CD4-positive, alpha-beta T cell (primary cell): ENCODE measurements around the gene NR3C1. TPM values are rescaled to one million over a fixed set of nuclear protein-coding genes. Genes with fewer than 3 reads are reported as not detected.
A peak's percentile ranks its signal among the peaks of the same experiment; 100 is the strongest.

ENCODE experiments used
- ATAC-seq: fragments of 200-7000 bp; cut with Tn5 transposase; one replicate; pipeline ENCODE4 v1.10.0; 2022; ENCODE audit warnings: mild to moderate bottlenecking; ENCODE audit not compliant: poor library complexity
- CTCF ChIA-PET: fragments of 350-600 bp; sonication (Branson Sonifier 250); formaldehyde crosslinking; loops from one replicate; lab custom pipeline; 2021; ENCODE audit warnings: antibody characterized with exemption, inconsistent platforms; lab: Charles Lee
- POLR2A ChIA-PET: fragments of 350-600 bp; sonication (Branson Sonifier 250); formaldehyde crosslinking; loops from one replicate; lab custom pipeline; 2021; ENCODE audit warnings: antibody characterized with exemption, inconsistent platforms; lab: Charles Lee
- DNase-seq, 14 experiments: peaks; one replicate each; pipeline ENCODE4 v3.0.0-alpha.2; 2013 to 2020; ENCODE audit warnings: mixed read lengths in 2 of 14
- H3K27ac ChIP-seq, 2 donors: one replicate each; pipeline versions ENCODE4 v1.5.1 to v1.7.0; 2013; ENCODE audit warnings: low read length in 2 of 2, low read depth in 1 of 2, mild to moderate bottlenecking in 1 of 2
- H3K27me3 ChIP-seq, 2 experiments: 1 replicate in 1 of 2; 2 replicates in 1 of 2; pipeline versions ENCODE4 v1.6.1 to v1.7.0; 2013; ENCODE audit warnings: low read length in 2 of 2, control low read depth in 1 of 2, mild to moderate bottlenecking in 1 of 2, moderate library complexity in 1 of 2; ENCODE audit not compliant: insufficient read depth in 2 of 2, control insufficient read depth in 1 of 2
- H3K36me3 ChIP-seq: one replicate; pipeline ENCODE4 v1.6.1; 2013; ENCODE audit warnings: low read length, control low read depth; ENCODE audit not compliant: insufficient read depth
- H3K4me1 ChIP-seq: one replicate; pipeline ENCODE4 v1.6.1; 2013; ENCODE audit warnings: low read length, control low read depth; ENCODE audit not compliant: insufficient read depth
- H3K4me3 ChIP-seq: one replicate; pipeline ENCODE4 v1.5.1; 2013; ENCODE audit warnings: mild to moderate bottlenecking, low read length, moderate library complexity
- H3K9me3 ChIP-seq, 2 experiments: 1 replicate in 1 of 2; 2 replicates in 1 of 2; pipeline versions ENCODE4 v1.6.1 to v1.7.0; 2013; ENCODE audit warnings: low read length in 2 of 2, mild to moderate bottlenecking in 2 of 2, control low read depth in 1 of 2, moderate library complexity in 1 of 2; ENCODE audit not compliant: control insufficient read depth in 1 of 2, insufficient read depth in 1 of 2
- H3K27ac Mint-ChIP-seq: one replicate; pipeline ENCODE4 v1.8.0; 2020; ENCODE audit warnings: mixed read lengths
- H3K27me3 Mint-ChIP-seq: one replicate; pipeline ENCODE4 v1.8.0; 2021; ENCODE audit warnings: mixed read lengths
- H3K36me3 Mint-ChIP-seq: one replicate; pipeline ENCODE4 v1.8.0; 2021; ENCODE audit warnings: low read depth, mixed read lengths
- H3K4me1 Mint-ChIP-seq: one replicate; pipeline ENCODE4 v1.8.0; 2021; ENCODE audit warnings: low read depth, mixed read lengths
- H3K4me3 Mint-ChIP-seq: one replicate; pipeline ENCODE4 v1.8.0; 2020; ENCODE audit warnings: mild to moderate bottlenecking, mixed read lengths
- H3K9me3 Mint-ChIP-seq: one replicate; pipeline ENCODE4 v1.8.0; 2020; ENCODE audit warnings: mixed read lengths
- CTCF ChIP-seq: fragments of 200-600 bp; IDR thresholded peaks from one replicate; pipeline ENCODE4 v1.8.0; 2022; ENCODE audit warnings: antibody characterized with exemption, mild to moderate bottlenecking
- intact Hi-C, 2 experiments: fragments of 100-400 bp; cut with DNase I in 1 of 2; cut with micrococcal nuclease in 1 of 2; formaldehyde crosslinking; loops; one replicate each; pipeline versions ENCODE4 v1.15.1 to v1.9.0; 2023 to 2025; cut with DNase I, micrococcal nuclease
- total RNA-seq, 174 experiments: library from RNA in 2 of 174; stranded (reverse) in 2 of 174; gene quantifications; one replicate each; pipeline ENCODE4 v1.2.3 and lab custom pipeline; 2021 to 2026

NR3C1 gene
- total RNA-seq, 2 experiments from 2014 or later, result 168 to 191 TPM

GRCh38 chr5:143397302-143398052, 6.0 kb downstream of the NR3C1 start:
- Histone ChIP-seq H3K4me1 (peaks cover 27% of the 10 kb centered on the region), H3K27me3 (no peaks in the 10 kb centered on the region), H3K9me3 (no peaks in the 10 kb centered on the region), H3K36me3 (peaks cover 11% of the 10 kb centered on the region), H3K27ac (no peak overlapping the region), H3K4me3 (peak overlapping the region; percentile 75)
- ChIA-PET POLR2A (interaction anchor here (1.1 kb wide), 1 partner anchor 395 kb away, joined by 4 read pairs; no protein-coding TSS in a partner anchor), CTCF (interaction anchor here (0.9 kb wide), 1 partner anchor 684 kb away, joined by 3 read pairs; no protein-coding TSS in a partner anchor)
- intact Hi-C loops, result loop anchor here (2.0 kb wide), 2 partner anchors 17 to 427 kb away; no protein-coding TSS in a partner anchor
- Mint-ChIP-seq H3K27ac (no peak overlapping the region), H3K27me3 (no peaks in the 10 kb centered on the region), H3K9me3 (no peaks in the 10 kb centered on the region), H3K4me1 (peaks cover 91% of the 10 kb centered on the region), H3K36me3 (peaks cover 65% of the 10 kb centered on the region), H3K4me3 (peak overlapping the region; percentile 96)
- no peak for TF ChIP-seq CTCF
- DNase-seq, result no peak
- no peak for ATAC-seq

DNA sequence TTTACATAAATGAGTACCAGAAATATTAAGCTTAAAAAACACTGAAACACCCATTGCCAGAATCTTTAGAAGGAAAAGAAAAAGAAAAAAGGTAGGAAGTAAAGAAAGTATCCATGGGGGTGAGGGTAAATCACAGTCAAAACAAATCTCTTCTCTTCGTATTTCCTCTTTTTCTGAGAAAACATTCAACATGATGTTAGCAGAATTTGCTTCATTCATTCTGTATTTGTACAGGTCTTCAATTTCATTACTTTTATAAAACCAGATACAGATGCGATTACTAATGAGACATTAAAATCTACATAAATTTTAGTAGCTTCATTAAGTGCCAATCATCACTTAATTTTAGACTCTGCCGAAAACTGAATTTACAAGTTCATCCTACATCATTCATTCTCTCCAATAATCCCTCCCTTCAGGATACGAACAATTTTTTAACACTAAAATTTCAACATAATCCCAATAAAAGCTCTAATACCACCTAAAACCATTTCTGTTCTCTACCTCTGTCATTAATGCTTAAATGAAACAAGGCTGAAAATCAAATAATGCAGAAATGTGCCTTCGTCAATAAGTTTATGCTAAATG, 7.0 kb downstream of the NR3C1 start:
- no peak overlapping the region for H3K27ac Mint-ChIP-seq
- Histone ChIP-seq H3K9me3 (no peaks in the 10 kb centered on the region), H3K4me3 (peak overlapping the region; percentile 11), H3K27me3 (no peaks in the 10 kb centered on the region), H3K4me1 (peaks cover 24% of the 10 kb centered on the region), H3K27ac (no peak overlapping the region), H3K36me3 (peaks cover 11% of the 10 kb centered on the region)
- H3K36me3 Mint-ChIP-seq, result peaks cover 58% of the 10 kb centered on the region
- ChIA-PET CTCF (interaction anchor here (0.9 kb wide), 1 partner anchor 683 kb away, joined by 3 read pairs; no protein-coding TSS in a partner anchor), POLR2A (interaction anchor here (1.3 kb wide), 1 partner anchor 8 kb away, joined by 3 read pairs; no protein-coding TSS in a partner anchor)
- peaks cover 86% of the 10 kb centered on the region for H3K4me1 Mint-ChIP-seq
- no peak for ATAC-seq
- DNase-seq, result no peak
- H3K9me3 Mint-ChIP-seq, result no peaks in the 10 kb centered on the region
- intact Hi-C loops, result loop anchor here in 1 of 2 experiments (2.0 kb wide), 1 partner anchor 16 kb away; no protein-coding TSS in a partner anchor
- H3K4me3 Mint-ChIP-seq, result peak overlapping the region; percentile 96
- TF ChIP-seq CTCF, result no peak
- no peaks in the 10 kb centered on the region for H3K27me3 Mint-ChIP-seq

- Mint-ChIP-seq H3K27ac (no peak overlapping the region), H3K9me3 (no peaks in the 10 kb centered on the region), H3K4me3 (peak overlapping the region; percentile 96), H3K27me3 (no peaks in the 10 kb centered on the region), H3K36me3 (peaks cover 52% of the 10 kb centered on the region), H3K4me1 (peaks cover 84% of the 10 kb centered on the region)
- POLR2A ChIA-PET, result interaction anchor here (1.3 kb wide), 1 partner anchor 9 kb away, joined by 3 read pairs; no protein-coding TSS in a partner anchor
- H3K9me3 ChIP-seq, result no peaks in the 10 kb centered on the region
- H3K4me1 ChIP-seq, result peaks cover 17% of the 10 kb centered on the region
- ATAC-seq (no peak), DNase-seq (no peak)
- H3K27ac ChIP-seq, result no peak overlapping the region
- intact Hi-C loops, result loop anchor here in 1 of 2 experiments (2.0 kb wide), 1 partner anchor 15 kb away; no protein-coding TSS in a partner anchor
- TF ChIP-seq CTCF, result no peak
- CTCF ChIA-PET, result interaction anchor here (2.3 kb wide), 1 partner anchor 8 kb away, joined by 6 read pairs; the partner anchor contains the start of gene NR3C1
- H3K27me3 ChIP-seq, result no peaks in the 10 kb centered on the region
- H3K4me3 ChIP-seq, result peak overlapping the region; percentile 11
- H3K36me3 ChIP-seq, result peaks cover 11% of the 10 kb centered on the region
These were observed 7.7 kb downstream of the NR3C1 start for GRCh38 chr5:143395638-143396352.
